ENCODE measurements around the gene ASAP2. TPM values are rescaled to one million over a fixed set of nuclear protein-coding genes. Genes with fewer than 3 reads are reported as not detected.
"Not testable (repeated sequence)": the region's sequence is repeated elsewhere in the genome, so short reads cannot be mapped to it uniquely, and the experiment has no call there.

Gene ASAP2
- total RNA-seq, 2 experiments from 2014 or later = 0.25 to 0.71 TPM

DNA sequence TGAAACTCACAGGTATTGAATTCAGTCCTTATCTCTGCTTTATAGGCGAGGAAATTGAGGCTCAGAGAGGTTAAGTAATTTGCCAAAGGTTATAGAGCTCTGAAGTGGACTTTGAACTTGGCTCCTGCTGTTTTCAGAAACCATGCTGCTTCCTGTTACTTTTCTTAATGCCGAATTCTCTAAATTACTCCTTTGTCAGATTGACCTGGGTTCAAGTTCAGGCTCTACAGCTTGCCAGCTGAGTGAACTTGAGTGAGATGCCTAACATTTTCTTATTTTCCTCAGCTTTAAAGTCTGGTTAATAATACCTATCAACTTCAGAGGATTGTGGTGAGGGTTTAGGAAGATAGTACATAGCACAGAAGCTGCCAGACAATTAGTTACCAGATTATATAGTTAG lies 3.4 kb downstream of the ASAP2 start:
- POLR2A ChIA-PET = no interaction called here
- no peak overlapping the region for H3K27ac Mint-ChIP-seq
- no peak for DNase-seq
- H3K27me3 Mint-ChIP-seq = peaks cover 50% of the 10 kb centered on the region
- H3K9me3 Mint-ChIP-seq = no peaks in the 10 kb centered on the region
- H3K36me3 Mint-ChIP-seq (ENCODE audit: low read depth) = no peaks in the 10 kb centered on the region
- peaks cover 6% of the 10 kb centered on the region for H3K4me1 Mint-ChIP-seq
- CTCF ChIA-PET = no interaction called here
- no peak overlapping the region for H3K4me3 Mint-ChIP-seq

DNA sequence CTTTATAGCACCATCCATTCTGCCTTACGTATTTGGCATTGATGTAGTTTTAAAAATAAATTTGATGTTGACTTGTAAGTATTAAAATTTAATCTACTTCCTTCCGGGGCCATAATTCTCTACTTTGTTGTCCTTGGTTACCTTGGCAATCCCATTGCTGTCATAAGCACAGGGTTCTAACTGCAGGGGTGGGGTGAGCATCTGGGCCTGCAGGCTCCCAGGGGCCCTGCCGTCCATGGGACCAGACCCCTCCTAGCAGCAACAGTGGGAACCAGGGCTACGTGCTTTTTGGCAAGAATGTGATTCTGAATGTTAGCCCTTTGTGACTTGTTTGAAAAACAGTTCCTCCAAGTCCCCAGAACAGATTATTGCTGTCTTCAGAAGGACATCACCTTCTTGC lies 4.9 kb downstream of the ASAP2 start:
- Mint-ChIP-seq H3K27me3 (peaks cover 43% of the 10 kb centered on the region), H3K4me1 (peaks cover 2% of the 10 kb centered on the region), H3K27ac (no peak overlapping the region), H3K36me3 (ENCODE audit: low read depth) (no peaks in the 10 kb centered on the region), H3K9me3 (no peaks in the 10 kb centered on the region), H3K4me3 (no peak overlapping the region)
- ChIA-PET POLR2A (no interaction called here), CTCF (no interaction called here)
- DNase-seq = no peak

DNA sequence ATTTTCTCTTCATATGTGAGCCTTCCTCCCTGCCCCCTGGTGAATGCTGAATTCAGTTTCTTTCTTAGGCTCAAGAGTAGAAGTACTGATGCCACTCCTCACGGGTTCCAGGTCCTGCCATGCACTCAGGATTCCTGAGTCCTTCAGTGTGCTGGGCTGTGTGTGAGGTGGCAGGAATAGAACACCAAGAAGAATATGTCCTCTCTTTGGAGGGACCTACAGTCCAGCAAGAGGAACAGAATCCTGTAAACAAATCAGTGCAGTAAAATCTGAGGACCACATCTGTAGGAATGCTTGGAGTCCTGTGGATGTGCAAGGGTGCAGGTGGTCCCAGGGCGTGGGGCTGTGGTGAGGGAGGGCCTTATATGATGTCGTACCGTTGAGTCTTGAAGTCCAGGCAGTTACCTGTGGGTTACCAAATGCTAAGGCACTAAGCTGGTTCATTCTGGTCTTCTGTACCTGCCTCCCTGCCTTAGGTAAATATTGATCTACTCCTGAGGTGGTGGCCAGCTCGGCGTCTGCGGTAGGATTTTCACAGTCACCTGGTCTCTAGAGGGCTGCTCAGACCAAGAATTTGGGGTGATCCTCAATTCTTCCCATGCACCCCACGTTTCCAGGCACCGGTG lies 5.5 kb downstream of the ASAP2 start:
- DNase-seq = no peak
- ChIA-PET POLR2A (no interaction called here), CTCF (no interaction called here)
- Mint-ChIP-seq H3K4me3 (no peak overlapping the region), H3K27me3 (peaks cover 43% of the 10 kb centered on the region), H3K9me3 (no peaks in the 10 kb centered on the region), H3K4me1 (peaks cover 2% of the 10 kb centered on the region), H3K36me3 (ENCODE audit: low read depth) (no peaks in the 10 kb centered on the region), H3K27ac (no peak overlapping the region)

DNA sequence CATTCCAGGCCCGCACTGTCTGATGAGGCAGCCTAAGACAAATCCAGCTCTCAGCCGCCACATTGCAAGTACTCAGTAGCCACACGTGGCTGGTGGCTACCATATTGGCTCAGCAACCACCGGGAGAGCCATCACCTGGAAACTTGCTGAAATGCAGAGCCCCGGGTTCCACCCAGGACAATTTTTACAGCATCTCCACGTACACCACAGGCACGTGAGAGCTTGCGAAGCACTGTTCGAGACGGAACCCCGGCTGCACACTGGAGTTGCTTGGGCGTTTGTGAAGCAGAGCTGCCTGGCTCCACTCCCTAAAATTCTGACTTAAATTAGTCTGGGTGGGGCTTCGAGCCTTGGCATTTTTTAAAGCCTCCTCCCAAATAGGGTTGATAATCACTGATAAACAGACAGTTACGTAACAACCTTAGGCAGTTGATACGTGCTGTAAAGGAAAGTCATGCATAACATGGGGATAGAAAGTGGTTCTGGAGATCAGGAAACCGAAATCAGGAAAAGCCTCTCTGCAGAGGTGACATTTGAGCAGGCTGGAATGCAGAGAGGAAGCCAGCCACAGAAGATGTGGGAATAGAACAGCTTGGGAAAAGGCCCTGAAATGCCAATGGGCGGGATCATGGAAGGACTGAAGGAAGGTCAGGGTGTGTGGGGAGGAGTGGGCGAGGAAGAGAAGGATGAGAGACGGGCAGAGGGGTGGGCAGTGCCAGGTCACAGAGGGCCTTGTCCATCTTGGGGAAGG lies 6.2 kb downstream of the ASAP2 start:
- Mint-ChIP-seq H3K9me3 (no peaks in the 10 kb centered on the region), H3K27me3 (peaks cover 42% of the 10 kb centered on the region), H3K27ac (no peak overlapping the region), H3K4me1 (peaks cover under 1% of the 10 kb centered on the region), H3K36me3 (ENCODE audit: low read depth) (no peaks in the 10 kb centered on the region), H3K4me3 (no peak overlapping the region)
- ChIA-PET POLR2A (no interaction called here), CTCF (no interaction called here)
- no peak for DNase-seq

DNA sequence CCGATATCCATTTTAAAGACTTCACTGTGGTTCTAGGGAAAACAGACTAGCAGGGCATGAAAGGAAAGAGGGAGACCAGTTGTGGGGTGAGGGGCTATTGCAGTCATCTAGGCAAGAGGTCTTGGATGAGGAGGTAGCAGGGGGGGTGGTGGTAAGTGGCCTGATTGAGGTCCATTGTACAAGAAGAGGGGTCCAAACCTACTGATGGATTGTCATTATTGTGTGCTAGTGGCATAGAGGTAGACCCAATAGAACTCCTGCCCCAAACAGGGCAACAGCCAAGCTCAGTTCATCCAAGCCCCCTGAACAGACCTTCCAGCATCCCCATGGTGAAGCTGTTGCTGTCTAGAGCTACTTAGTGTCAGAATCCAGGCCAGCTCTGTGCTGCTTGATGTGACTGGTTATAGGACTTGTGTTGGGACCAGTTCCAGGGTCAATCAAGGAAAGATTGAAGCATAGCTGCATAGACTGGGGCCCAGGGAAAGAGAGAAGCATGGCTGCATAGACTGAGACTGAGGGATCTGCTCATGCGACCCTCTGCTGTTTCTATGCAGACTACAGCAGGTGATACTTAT lies 7.0 kb downstream of the ASAP2 start:
- Mint-ChIP-seq H3K36me3 (ENCODE audit: low read depth) (no peaks in the 10 kb centered on the region), H3K27me3 (peaks cover 39% of the 10 kb centered on the region), H3K4me1 (no peaks in the 10 kb centered on the region), H3K27ac (no peak overlapping the region), H3K4me3 (no peak overlapping the region), H3K9me3 (no peaks in the 10 kb centered on the region)
- ChIA-PET CTCF (no interaction called here), POLR2A (no interaction called here)
- no peak for DNase-seq

DNA sequence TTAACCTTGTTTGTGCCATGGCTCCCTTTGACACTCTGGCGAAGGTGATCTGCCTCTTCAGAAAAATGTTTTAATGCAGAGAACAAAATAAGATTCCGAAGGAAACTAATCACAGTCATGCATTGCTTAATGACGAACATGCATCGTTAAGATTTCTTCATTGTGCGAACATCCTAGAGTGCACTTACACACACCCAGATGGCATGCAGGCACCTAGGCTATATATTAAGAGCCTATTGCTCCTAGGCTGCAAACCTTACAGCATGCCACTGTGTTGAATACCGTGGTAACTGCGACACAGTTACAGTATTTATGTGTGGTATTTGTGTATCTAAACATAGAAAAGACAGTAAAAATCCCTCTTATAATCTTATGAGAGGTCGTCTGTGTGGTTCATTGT lies 8.3 kb downstream of the ASAP2 start:
- no peak for DNase-seq
- Mint-ChIP-seq H3K4me3 (no peak overlapping the region), H3K4me1 (no peaks in the 10 kb centered on the region), H3K27me3 (peaks cover 35% of the 10 kb centered on the region), H3K9me3 (no peaks in the 10 kb centered on the region), H3K27ac (no peak overlapping the region), H3K36me3 (ENCODE audit: low read depth) (no peaks in the 10 kb centered on the region)
- POLR2A ChIA-PET = no interaction called here
- CTCF ChIA-PET = interaction anchor here (0.7 kb wide), 1 partner anchor 9 kb away, joined by 3 read pairs; no protein-coding TSS in a partner anchor

DNA sequence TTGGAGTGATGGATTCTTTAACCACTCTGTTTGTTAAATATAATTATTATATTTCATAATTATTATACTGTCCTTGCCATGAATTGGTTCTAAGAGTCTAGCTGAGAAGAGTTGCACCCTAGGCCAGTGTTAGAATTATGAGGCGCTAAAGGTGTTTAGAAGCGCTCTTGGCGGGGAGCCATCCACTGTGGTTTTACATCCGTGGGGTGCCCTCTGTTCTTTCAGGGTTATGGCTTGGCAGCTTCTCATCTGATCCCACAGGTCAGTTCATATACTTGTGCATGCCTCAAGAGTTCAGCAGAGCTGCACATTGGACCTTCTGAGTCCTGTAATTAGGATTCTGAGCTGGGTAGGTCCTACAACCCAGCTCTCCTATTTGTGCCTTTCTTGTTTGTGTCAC lies 9.1 kb downstream of the ASAP2 start:
- no peaks in the 10 kb centered on the region for H3K36me3 Mint-ChIP-seq (ENCODE audit: low read depth)
- DNase-seq = no peak
- H3K27ac Mint-ChIP-seq = no peak overlapping the region
- peaks cover 35% of the 10 kb centered on the region for H3K27me3 Mint-ChIP-seq
- H3K9me3 Mint-ChIP-seq = no peaks in the 10 kb centered on the region
- H3K4me1 Mint-ChIP-seq = no peaks in the 10 kb centered on the region
- H3K4me3 Mint-ChIP-seq = no peak overlapping the region
- ChIA-PET POLR2A (no interaction called here), CTCF (interaction anchor here (0.7 kb wide), 1 partner anchor 11 kb away, joined by 4 read pairs; no protein-coding TSS in a partner anchor)

DNA sequence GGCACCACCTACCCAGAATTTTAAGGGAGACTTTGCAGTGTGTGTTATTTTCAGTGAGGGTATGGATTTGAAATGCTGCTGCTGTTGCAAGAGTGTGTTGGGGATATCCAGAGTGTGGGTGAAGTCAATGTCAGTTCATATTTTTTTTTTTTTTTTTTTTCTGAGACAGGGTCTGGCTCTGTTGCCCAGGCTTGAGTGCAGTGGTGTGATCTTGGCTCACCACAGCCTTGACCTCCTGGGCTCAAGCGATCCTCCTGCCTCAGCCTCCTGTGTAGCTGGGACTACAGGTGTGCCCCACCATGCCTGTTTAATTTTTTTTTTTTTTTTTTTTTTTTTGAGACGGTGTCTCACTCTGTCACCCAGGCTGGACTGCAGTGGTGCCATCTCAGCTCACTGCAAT lies 9.5 kb downstream of the ASAP2 start:
- CTCF ChIA-PET = interaction anchor here (0.7 kb wide), 1 partner anchor 10 kb away, joined by 4 read pairs; no protein-coding TSS in a partner anchor
- H3K4me1 Mint-ChIP-seq; POLR2A ChIA-PET; DNase-seq; H3K4me3 Mint-ChIP-seq; H3K9me3 Mint-ChIP-seq; H3K36me3 Mint-ChIP-seq (ENCODE audit: low read depth); H3K27ac Mint-ChIP-seq: not testable (repeated sequence)
- peaks cover 39% of the 10 kb centered on the region for H3K27me3 Mint-ChIP-seq

DNA sequence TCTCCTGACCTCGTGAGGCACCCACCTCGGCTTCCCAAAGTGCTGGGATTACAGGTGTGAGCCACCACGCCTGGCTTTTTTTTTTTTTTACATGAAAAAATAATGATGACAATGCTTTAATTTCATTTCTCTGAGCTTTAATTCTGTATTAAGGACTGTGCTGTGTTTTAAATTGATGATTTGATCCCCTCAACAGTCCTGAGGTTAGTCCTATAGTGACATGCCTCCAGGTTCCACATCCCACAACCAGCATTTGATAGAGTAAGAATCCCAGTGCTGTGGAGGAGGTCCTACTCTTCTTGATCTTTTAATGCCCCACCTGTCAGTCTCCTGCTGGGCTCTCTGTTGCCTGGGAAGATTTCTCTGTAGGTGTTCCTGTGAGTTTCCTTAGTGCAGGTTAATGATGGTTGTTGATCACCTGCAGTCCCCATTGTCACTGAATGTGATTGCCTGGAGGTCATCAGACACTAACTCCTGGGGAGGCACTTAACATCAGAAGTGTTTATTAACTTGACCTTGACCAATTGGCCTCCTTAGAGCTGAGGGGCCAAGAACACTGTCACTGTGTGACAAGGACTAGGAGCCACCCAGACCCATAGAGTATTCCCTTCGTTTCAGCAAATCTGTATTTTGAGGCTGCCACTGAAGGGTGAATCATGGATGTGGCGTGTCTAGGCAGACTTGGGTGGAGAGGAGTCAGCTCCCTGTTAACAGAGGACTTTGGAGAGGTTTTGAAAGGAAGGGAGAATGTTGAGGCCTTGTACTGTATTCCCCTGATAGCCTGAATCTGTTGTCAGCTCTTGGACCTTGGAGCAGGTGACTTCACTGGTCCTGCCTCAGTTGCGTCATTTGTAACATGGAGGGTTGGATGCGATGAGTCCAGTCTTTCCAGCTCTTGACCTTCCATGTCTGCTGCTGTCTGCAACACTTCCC lies 11.5 kb downstream of the ASAP2 start:
- DNase-seq = no peak
- Mint-ChIP-seq H3K36me3 (ENCODE audit: low read depth) (no peaks in the 10 kb centered on the region), H3K4me3 (no peak overlapping the region), H3K27me3 (peaks cover 31% of the 10 kb centered on the region), H3K27ac (no peak overlapping the region), H3K4me1 (no peaks in the 10 kb centered on the region), H3K9me3 (no peaks in the 10 kb centered on the region)
- POLR2A ChIA-PET = no interaction called here
- CTCF ChIA-PET = no interaction called here

DNA sequence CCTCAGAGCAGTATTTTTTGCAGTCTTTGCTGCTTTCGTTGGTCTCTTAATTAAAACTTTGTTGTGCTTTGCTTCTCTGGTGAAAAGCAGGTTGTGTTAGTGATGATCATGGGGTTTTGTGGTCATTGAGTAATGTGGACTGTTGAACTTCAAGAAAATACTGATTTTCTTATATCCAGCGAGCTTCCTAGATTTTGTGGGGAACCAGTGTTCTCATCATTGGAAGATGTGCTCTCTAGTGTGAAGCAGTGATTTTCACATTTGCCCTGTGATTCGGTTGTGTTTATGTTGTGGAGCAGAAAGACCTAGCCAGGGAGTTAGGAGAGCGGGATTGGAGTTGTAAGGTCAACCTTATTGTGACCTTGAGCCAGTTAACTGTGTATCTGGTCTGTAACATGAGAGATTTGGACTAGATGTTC lies 12.4 kb downstream of the ASAP2 start:
- ChIA-PET POLR2A (no interaction called here), CTCF (no interaction called here)
- Mint-ChIP-seq H3K27ac (no peak overlapping the region), H3K36me3 (ENCODE audit: low read depth) (no peaks in the 10 kb centered on the region), H3K27me3 (peaks cover 26% of the 10 kb centered on the region), H3K4me1 (no peaks in the 10 kb centered on the region), H3K4me3 (no peak overlapping the region), H3K9me3 (no peaks in the 10 kb centered on the region)
- DNase-seq = no peak

DNA sequence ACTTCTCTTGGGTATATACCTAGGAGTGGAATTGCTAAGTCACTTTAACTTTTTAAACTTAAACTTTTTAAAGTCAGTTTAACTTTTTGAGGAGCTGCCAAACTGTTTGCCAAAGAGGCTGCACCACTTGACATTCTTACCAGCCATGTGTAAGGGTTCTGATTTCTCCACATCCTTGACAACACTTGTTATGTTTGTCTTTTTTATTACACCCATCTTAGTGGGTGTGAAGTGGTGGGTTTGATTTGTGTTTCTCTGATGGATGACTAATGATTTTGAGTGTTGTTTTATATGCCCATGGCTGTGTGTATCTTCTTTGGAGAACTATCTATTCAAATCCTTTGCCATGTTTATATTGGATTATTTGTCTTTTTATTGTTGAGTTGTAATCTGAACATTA lies 13.6 kb downstream of the ASAP2 start:
- H3K9me3 Mint-ChIP-seq = no peaks in the 10 kb centered on the region
- CTCF ChIA-PET = no interaction called here
- H3K4me1 Mint-ChIP-seq = no peaks in the 10 kb centered on the region
- H3K27ac Mint-ChIP-seq = no peak overlapping the region
- POLR2A ChIA-PET = no interaction called here
- no peak for DNase-seq
- no peak overlapping the region for H3K4me3 Mint-ChIP-seq
- peaks cover 30% of the 10 kb centered on the region for H3K27me3 Mint-ChIP-seq
- no peaks in the 10 kb centered on the region for H3K36me3 Mint-ChIP-seq (ENCODE audit: low read depth)

DNA sequence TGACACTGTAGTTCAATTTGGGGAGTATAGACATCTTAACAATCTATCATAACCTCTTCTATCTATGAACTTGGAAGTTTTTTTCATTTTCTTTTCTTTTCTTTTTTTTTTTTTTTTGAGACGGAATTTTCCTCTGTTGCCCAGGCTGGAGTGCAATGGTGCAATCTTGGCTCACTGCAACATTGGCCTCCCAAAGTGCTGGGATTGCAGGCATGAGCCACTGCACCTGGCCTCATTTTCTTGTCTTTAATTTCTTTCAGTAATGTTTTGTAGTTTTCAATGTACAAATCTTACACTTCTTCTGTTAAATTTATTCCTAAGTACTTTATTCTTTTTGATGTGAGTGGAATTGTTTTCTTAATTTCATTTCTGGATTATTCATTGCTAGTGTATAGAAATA lies 14.6 kb downstream of the ASAP2 start:
- Mint-ChIP-seq H3K4me3 (no peak overlapping the region), H3K27me3 (peaks cover 26% of the 10 kb centered on the region), H3K27ac (no peak overlapping the region), H3K9me3 (no peaks in the 10 kb centered on the region), H3K36me3 (ENCODE audit: low read depth) (no peaks in the 10 kb centered on the region), H3K4me1 (no peaks in the 10 kb centered on the region)
- no peak for DNase-seq
- ChIA-PET CTCF (no interaction called here), POLR2A (no interaction called here)

DNA sequence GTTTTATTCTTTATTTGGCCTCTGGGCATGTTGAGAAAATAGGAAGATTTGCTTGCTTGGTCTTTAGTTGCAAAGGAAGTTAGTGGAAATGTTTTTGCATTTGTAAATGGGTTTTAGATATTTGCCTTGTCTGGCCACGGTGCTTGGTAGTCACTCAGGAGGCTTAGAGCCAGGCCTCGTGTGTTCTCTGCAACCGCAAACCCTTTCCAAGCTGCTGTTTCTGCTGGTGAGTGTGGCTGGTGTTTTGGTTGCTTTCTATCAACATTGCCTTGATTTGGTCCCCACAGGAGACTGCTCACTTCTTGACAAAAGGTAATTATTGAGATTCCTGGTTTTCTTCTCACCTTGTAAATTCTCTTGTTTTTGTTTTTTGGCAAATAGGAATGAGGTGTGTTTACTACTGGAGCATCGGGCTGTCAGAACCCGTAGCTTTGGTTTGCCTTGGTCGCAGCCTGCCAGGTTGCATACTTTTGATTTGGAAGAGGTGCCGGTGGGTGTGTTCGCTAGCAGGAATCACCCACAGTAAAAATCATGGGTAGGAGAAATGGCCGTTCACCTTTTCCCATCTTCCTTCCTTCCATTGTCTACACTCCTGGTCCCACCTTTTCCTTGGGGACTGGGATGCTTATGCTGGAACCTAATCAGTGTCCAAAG lies 15.8 kb downstream of the ASAP2 start:
- Mint-ChIP-seq H3K36me3 (ENCODE audit: low read depth) (no peaks in the 10 kb centered on the region), H3K9me3 (no peaks in the 10 kb centered on the region), H3K4me1 (no peaks in the 10 kb centered on the region), H3K27me3 (peaks cover 24% of the 10 kb centered on the region), H3K27ac (no peak overlapping the region), H3K4me3 (no peak overlapping the region)
- CTCF ChIA-PET = no interaction called here
- no peak for DNase-seq
- POLR2A ChIA-PET = no interaction called here

All from activated CD4-positive, alpha-beta memory T cell treated with anti-CD3 and anti-CD28 coated beads, Interleukin-2, amount 10 ng/mL, durations not matched to agents 7 days and 5 days (primary cell).